Duodenal mucosa (tissue), 2 donors: ENCODE measurements around the gene ZCCHC3.
"Not testable (repeated sequence)": the region's sequence is repeated elsewhere in the genome, so short reads cannot be mapped to it uniquely, and the experiment has no call there.

Source experiments
- H3K27ac ChIP-seq: one replicate; pipeline ENCODE4 v1.7.0; 2013; ENCODE audit warnings: low read depth, low read length
- H3K27me3 ChIP-seq, 2 donors: one replicate each; pipeline ENCODE4 v1.7.0; 2013; ENCODE audit warnings: low read length in 2 of 2, control low read depth in 1 of 2; ENCODE audit not compliant: insufficient read depth in 2 of 2, control insufficient read depth in 1 of 2
- H3K36me3 ChIP-seq, 2 donors: one replicate each; pipeline ENCODE4 v1.7.0; 2013; ENCODE audit warnings: low read length in 2 of 2, control low read depth in 1 of 2; ENCODE audit not compliant: insufficient read depth in 2 of 2, control insufficient read depth in 1 of 2
- H3K4me1 ChIP-seq, 2 donors: one replicate each; pipeline ENCODE4 v1.7.0; 2013; ENCODE audit warnings: low read length in 2 of 2, control low read depth in 1 of 2; ENCODE audit not compliant: insufficient read depth in 2 of 2, control insufficient read depth in 1 of 2
- H3K4me3 ChIP-seq, 2 donors: one replicate each; pipeline ENCODE4 v1.7.0; 2013; ENCODE audit warnings: low read length in 2 of 2, low read depth in 1 of 2
- H3K9ac ChIP-seq, 2 donors: one replicate each; pipeline ENCODE4 v1.7.0; 2013; ENCODE audit warnings: low read length in 2 of 2, low read depth in 1 of 2
- H3K9me3 ChIP-seq, 2 donors: one replicate each; pipeline ENCODE4 v1.7.0; 2013; ENCODE audit warnings: low read length in 2 of 2, control low read depth in 1 of 2; ENCODE audit not compliant: control insufficient read depth in 1 of 2

Gene ZCCHC3

DNA sequence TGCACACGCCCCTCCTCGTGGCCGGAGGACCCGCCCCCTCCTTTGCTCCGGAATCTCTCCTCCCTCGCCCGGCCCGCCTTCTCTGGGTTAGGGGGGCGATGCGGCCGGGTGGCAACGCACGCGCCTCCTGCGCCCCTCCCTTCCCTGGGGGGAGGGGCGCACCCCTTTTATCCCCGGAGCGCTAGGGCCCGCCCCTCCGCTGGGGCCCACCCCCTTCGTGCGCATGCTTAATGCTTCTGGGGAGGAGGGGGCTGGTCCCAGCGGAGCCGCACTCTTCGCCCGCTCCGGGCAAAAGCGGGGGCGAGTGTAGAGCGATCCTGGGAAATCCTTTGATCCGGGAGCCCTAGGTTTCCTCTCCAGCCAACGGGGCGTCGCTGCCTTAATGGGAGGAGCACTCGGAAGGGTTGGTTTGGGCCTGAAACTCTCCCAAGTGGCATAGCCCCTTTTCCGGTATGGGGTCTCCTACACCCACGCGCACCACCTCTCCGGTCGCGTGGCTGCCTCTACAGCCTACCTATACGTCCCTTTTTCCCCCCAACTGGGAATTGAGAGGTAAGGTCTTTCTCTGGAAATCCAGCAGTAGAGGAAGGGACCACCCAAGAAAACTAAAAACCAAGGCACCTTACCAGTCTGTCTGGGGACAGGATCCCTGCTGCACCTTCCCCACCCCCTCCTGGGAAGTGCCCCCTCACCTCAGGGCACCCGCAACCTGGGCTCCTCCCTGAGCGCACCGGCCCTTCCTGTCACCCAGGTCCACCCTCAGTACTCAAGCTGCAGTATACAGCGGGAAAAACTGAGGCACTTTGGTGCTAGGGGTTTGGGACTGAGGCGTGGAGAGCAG is 30.0 kb downstream of the ZCCHC3 start:
- peaks cover 7 to 24% of the 10 kb centered on the region in 2 donors for H3K4me1 ChIP-seq
- no peaks in the 10 kb centered on the region for H3K9me3 ChIP-seq
- H3K27ac ChIP-seq = no peak overlapping the region
- H3K4me3 ChIP-seq = peak overlapping the region; percentile 65 to 66
- no peaks in the 10 kb centered on the region for H3K27me3 ChIP-seq
- H3K36me3 ChIP-seq = no peaks in the 10 kb centered on the region
- H3K9ac ChIP-seq = peak overlapping the region; percentile 20 to 54

GRCh38 chr20:328027-328974 is 30.9 kb downstream of the ZCCHC3 start:
- Histone ChIP-seq H3K4me3 (peak overlapping the region; percentile 65 to 66), H3K4me1 (peaks cover 7 to 24% of the 10 kb centered on the region in 2 donors), H3K9me3 (no peaks in the 10 kb centered on the region), H3K27ac (no peak overlapping the region), H3K27me3 (no peaks in the 10 kb centered on the region), H3K36me3 (no peaks in the 10 kb centered on the region), H3K9ac (peak overlapping the region in 1 of 2 donors; percentile 20)

DNA sequence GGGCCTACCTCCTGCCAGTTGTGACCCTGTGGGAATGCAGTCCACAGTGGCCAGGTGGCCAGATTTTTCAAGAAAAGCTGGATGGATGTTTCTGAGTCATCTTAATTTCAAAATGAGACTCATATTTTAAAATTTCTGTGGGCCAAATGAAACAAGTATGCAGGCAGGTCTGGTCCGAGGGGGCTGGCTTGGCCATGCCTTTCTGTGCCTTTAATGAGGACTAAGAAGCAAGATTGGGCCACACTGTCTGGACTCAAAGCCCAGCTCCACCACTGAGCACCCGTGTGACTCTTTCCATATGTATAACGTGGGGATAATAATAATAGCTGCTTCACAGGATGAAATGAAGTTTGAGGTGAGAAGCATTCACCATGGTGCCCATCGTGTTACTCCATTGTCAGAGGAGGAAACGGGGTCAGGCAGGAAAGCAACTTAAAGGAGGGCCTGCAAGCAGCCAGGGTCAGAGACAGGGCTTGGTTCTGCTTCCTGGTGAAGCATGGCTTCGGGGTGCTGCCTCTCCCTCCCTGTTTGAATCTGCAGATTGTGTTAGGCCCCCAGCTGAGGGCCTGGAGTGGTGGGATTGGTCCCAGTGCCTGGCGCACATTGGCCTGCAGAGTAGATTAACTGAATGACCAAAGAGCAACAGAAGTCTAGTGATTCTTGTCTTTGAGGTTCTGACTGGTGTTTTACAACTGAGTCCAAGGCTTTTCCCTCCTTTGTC is 31.8 kb downstream of the ZCCHC3 start:
- Histone ChIP-seq H3K36me3 (no peaks in the 10 kb centered on the region), H3K4me1 (peaks cover 7 to 24% of the 10 kb centered on the region in 2 donors), H3K4me3 (no peak overlapping the region), H3K27me3 (no peaks in the 10 kb centered on the region), H3K9me3 (no peaks in the 10 kb centered on the region), H3K27ac (no peak overlapping the region), H3K9ac (no peak overlapping the region)

DNA sequence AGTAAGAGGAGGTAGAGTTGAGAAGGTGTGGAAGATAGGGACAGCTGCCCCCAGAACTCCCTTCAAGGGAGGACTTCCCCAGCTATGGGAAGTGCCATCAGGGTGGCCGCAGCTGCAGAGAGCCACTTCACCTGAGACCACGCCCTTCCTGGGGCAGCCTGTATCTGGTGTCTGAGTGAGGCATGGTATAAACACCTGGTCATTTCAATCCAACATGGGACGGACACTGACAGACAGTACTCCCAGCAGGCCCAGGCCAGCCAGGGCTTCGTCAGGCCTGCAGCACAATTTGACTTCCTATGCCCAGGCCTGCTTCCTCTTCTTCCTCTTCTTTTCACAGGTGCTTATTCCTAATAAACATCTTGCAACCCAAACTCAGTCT is 32.5 kb downstream of the ZCCHC3 start:
- Histone ChIP-seq H3K36me3 (no peaks in the 10 kb centered on the region), H3K9me3 (no peaks in the 10 kb centered on the region), H3K9ac (no peak overlapping the region), H3K4me3 (no peak overlapping the region), H3K4me1 (peaks cover 7 to 17% of the 10 kb centered on the region in 2 donors), H3K27ac (no peak overlapping the region), H3K27me3 (no peaks in the 10 kb centered on the region)

DNA sequence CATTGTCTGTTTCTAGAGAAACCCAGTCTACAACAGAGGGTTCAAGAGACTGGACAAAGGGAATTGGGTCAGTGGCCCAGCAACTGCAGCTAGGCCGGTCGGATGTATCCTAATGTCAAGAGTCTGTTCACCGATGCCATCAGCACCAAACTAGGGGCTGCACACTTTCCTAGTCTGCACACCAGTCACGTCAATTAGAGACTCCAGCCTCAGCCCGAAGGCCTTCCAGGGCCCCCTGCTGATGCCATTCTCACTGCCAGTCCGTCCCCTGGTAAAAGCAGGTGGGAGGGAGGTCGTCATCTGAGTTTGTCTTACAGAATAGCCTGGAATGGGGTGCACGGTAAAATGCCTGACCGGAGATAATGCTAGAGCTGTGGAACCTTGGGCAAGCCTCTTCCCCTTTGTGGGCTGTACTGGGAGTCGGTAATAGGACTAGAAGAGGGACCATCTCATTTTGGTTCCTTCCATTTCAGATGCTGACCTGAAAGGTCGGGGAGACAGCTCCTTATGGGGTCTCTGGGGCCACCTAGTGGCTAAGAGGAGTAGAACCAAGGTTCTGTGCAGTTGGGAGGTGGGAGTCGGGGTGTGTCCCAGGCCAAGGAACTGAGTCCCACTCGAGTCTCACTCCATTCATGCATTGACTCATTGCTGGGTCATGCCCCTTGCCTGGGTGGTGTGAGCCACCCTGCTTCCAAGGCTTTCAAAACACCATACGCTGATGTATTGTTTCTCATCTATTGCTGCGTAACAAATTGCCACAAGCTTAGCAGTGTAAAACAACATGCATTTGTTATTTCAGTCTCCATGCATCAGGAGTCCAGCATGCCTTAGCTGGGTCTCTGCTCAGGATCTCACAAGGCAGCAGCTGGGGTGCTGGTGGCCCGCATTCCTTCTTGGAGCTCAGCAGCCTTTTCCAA is 33.1 kb downstream of the ZCCHC3 start:
- no peaks in the 10 kb centered on the region for H3K27me3 ChIP-seq
- no peak overlapping the region for H3K27ac ChIP-seq
- no peaks in the 10 kb centered on the region for H3K9me3 ChIP-seq
- H3K4me1 ChIP-seq = peaks cover 7 to 15% of the 10 kb centered on the region in 2 donors
- no peak overlapping the region for H3K9ac ChIP-seq
- no peaks in the 10 kb centered on the region for H3K36me3 ChIP-seq
- H3K4me3 ChIP-seq = no peak overlapping the region

GRCh38 chr20:334578-334977 is 37.2 kb downstream of the ZCCHC3 start:
- Histone ChIP-seq H3K4me1 (peaks cover 0 to 4% of the 10 kb centered on the region in 2 donors), H3K9me3 (no peaks in the 10 kb centered on the region), H3K9ac (no peak overlapping the region), H3K27me3 (no peaks in the 10 kb centered on the region), H3K27ac (no peak overlapping the region), H3K36me3 (no peaks in the 10 kb centered on the region), H3K4me3 (no peak overlapping the region)

- H3K27ac ChIP-seq = not testable (repeated sequence)
Measured at GRCh38 chr20:336040-336439, 38.7 kb downstream of the ZCCHC3 start.

GRCh38 chr20:341682-342081 is 44.3 kb downstream of the ZCCHC3 start:
- H3K36me3 ChIP-seq = no peaks in the 10 kb centered on the region
- no peak overlapping the region for H3K27ac ChIP-seq
- no peak overlapping the region for H3K9ac ChIP-seq
- no peaks in the 10 kb centered on the region for H3K4me1 ChIP-seq
- H3K9me3 ChIP-seq = peaks cover 0 to 8% of the 10 kb centered on the region in 2 donors
- no peak overlapping the region for H3K4me3 ChIP-seq
- no peaks in the 10 kb centered on the region for H3K27me3 ChIP-seq

More at GRCh38 chr20:336040-336439, 38.7 kb downstream of the ZCCHC3 start:
- H3K27me3 ChIP-seq, H3K4me3 ChIP-seq, H3K9ac ChIP-seq, H3K9me3 ChIP-seq, H3K36me3 ChIP-seq, H3K4me1 ChIP-seq: not testable (repeated sequence)

DNA sequence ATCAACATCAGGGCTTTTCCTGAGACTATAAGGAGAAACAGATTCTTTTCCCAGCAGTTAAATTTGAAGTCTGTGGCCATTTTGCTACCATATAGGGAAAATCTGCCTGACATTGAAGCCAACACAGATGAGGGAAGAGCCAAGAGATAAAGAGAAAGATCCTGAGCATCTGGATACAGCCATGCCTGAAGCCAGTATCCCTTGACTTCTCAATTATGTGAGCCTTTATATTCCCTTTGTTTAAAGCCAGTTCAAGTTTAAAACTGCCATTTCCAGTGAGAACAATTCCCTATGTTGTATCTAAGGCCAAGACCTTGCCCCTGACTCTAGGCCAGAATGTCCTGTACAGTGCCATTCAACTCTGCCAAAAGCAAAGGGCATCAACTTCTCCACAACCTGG is 45.7 kb downstream of the ZCCHC3 start:
- Histone ChIP-seq H3K4me1 (no peaks in the 10 kb centered on the region), H3K27me3 (no peaks in the 10 kb centered on the region), H3K36me3 (no peaks in the 10 kb centered on the region), H3K9me3 (peaks cover 0 to 8% of the 10 kb centered on the region in 2 donors), H3K9ac (no peak overlapping the region), H3K27ac (no peak overlapping the region), H3K4me3 (no peak overlapping the region)
